Measurements from ENCODE around the gene FST.

DNA sequence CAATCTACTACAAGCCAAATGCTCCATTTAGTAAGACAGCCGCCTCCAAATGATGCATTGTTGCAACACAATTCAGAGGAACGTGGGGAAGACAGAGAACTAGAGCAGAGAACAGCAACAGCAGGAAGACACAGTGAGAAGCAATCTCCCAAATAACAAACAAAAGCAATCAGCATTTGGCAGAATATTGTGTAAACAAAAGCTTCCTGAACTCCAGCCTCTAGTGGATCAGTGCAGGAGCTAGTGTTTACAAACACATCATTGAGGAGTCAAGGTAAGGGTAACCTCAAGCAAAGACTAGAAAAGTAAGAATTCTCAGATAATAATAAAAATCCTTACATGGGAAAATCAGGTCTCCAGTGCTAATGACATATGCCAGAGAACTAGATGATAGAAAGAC lies 20.6 kb downstream of the FST start:
- TF ChIP-seq, protein P1, sequence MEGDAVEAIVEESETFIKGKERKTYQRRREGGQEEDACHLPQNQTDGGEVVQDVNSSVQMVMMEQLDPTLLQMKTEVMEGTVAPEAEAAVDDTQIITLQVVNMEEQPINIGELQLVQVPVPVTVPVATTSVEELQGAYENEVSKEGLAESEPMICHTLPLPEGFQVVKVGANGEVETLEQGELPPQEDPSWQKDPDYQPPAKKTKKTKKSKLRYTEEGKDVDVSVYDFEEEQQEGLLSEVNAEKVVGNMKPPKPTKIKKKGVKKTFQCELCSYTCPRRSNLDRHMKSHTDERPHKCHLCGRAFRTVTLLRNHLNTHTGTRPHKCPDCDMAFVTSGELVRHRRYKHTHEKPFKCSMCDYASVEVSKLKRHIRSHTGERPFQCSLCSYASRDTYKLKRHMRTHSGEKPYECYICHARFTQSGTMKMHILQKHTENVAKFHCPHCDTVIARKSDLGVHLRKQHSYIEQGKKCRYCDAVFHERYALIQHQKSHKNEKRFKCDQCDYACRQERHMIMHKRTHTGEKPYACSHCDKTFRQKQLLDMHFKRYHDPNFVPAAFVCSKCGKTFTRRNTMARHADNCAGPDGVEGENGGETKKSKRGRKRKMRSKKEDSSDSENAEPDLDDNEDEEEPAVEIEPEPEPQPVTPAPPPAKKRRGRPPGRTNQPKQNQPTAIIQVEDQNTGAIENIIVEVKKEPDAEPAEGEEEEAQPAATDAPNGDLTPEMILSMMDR (IDR thresholded peaks at IDR 0.05; ENCODE audit: insufficient read depth, low read length, poor library complexity, severe bottlenecking): no peak
- TF ChIP-seq EZH2phosphoT487 (conservative IDR thresholded peaks at IDR 0.05; ENCODE audit: low read length): no peak
